ENCODE results near the gene ARSB.
"Not testable (repeated sequence)": the region's sequence is repeated elsewhere in the genome, so short reads cannot be mapped to it uniquely, and the experiment has no call there.

ARSB gene

GRCh38 chr5:78781611-78782286 is 203.4 kb downstream of the ARSB start:
- DNase-seq (ENCODE audit: low read depth in 3 of 3, low spot score in 1 of 3): no peak

GRCh38 chr5:78779771-78780616 is 205.1 kb downstream of the ARSB start:
- DNase-seq (ENCODE audit: low read depth in 3 of 3, low spot score in 1 of 3): no peak

GRCh38 chr5:78779262-78779661 is 205.8 kb downstream of the ARSB start:
- DNase-seq (ENCODE audit: low read depth in 3 of 3, low spot score in 1 of 3): no peak

- no peak for DNase-seq (ENCODE audit: low read depth in 3 of 3, low spot score in 1 of 3)
Observed at GRCh38 chr5:78778538-78778937, 206.6 kb downstream of the ARSB start.

- no peak for DNase-seq (ENCODE audit: low read depth in 3 of 3, low spot score in 1 of 3)
Observed at GRCh38 chr5:78777901-78778300, 207.2 kb downstream of the ARSB start.

- DNase-seq (ENCODE audit: low read depth in 3 of 3, low spot score in 1 of 3): no peak
Observed at GRCh38 chr5:78776637-78777036, 208.5 kb downstream of the ARSB start.

GRCh38 chr5:78773655-78774054 is 211.5 kb downstream of the ARSB start:
- DNase-seq (ENCODE audit: low read depth in 3 of 3, low spot score in 1 of 3): no peak

GRCh38 chr5:78771260-78772205 is 213.6 kb downstream of the ARSB start:
- no peak for DNase-seq (ENCODE audit: low read depth in 3 of 3, low spot score in 1 of 3)

- no peak for DNase-seq (ENCODE audit: low read depth in 3 of 3, low spot score in 1 of 3)
Observed at GRCh38 chr5:78768781-78769380, 216.2 kb downstream of the ARSB start.

- DNase-seq (ENCODE audit: low read depth in 3 of 3, low spot score in 1 of 3): no peak
Observed at GRCh38 chr5:78766412-78766762, 218.7 kb downstream of the ARSB start.

- DNase-seq (ENCODE audit: low read depth in 3 of 3, low spot score in 1 of 3): no peak
Observed at GRCh38 chr5:78765756-78766411, 219.2 kb downstream of the ARSB start.

GRCh38 chr5:78765116-78765515 is 220.0 kb downstream of the ARSB start:
- no peak for DNase-seq (ENCODE audit: low read depth in 3 of 3, low spot score in 1 of 3)

- DNase-seq (ENCODE audit: low read depth in 3 of 3, low spot score in 1 of 3): no peak
Observed at GRCh38 chr5:78763659-78764189, 221.4 kb downstream of the ARSB start.

- not testable (repeated sequence) for DNase-seq (ENCODE audit: low read depth in 3 of 3, low spot score in 1 of 3)
Observed at GRCh38 chr5:78762743-78763142, 222.4 kb downstream of the ARSB start.

- no peak for DNase-seq (ENCODE audit: low read depth in 3 of 3, low spot score in 1 of 3)
Observed at GRCh38 chr5:78761840-78762239, 223.3 kb downstream of the ARSB start.

GRCh38 chr5:78760770-78761169 is 224.3 kb downstream of the ARSB start:
- no peak for DNase-seq (ENCODE audit: low read depth in 3 of 3, low spot score in 1 of 3)

GRCh38 chr5:78760366-78760765 is 224.7 kb downstream of the ARSB start:
- no peak for DNase-seq (ENCODE audit: low read depth in 3 of 3, low spot score in 1 of 3)

GRCh38 chr5:78758169-78758839 is 226.8 kb downstream of the ARSB start:
- no peak for DNase-seq (ENCODE audit: low read depth in 3 of 3, low spot score in 1 of 3)

GRCh38 chr5:78757269-78758053 is 227.6 kb downstream of the ARSB start:
- no peak for DNase-seq (ENCODE audit: low read depth in 3 of 3, low spot score in 1 of 3)
